H1 (cell line): Measurements from ENCODE around the gene FHIP1B. TPM values are rescaled to one million over a fixed set of nuclear protein-coding genes. Genes with fewer than 3 reads are reported as not detected.

Experiments used
- CTCF ChIA-PET: fragments of 300-600 bp; sonication (Branson Sonifier 250); formaldehyde crosslinking; loops from one replicate; lab custom pipeline; 2021; ENCODE audit not compliant: partially characterized antibody; lab: Charles Lee
- POLR2A ChIA-PET: fragments of 300-600 bp; sonication (Branson Sonifier 250); formaldehyde crosslinking; loops from one replicate; lab custom pipeline; 2021; ENCODE audit warnings: inconsistent platforms; ENCODE audit not compliant: partially characterized antibody; lab: Charles Lee
- DNase-seq, 2 experiments: peaks; one replicate each; pipeline versions ENCODE4 v3.0.0 to v3.0.0-alpha.2; 2010 to 2022; ENCODE audit warnings: low spot score in 2 of 2, low read depth in 1 of 2, mixed read lengths in 1 of 2
- FAIRE-seq: peaks from 2 replicates; lab custom pipeline; 2011; peaks lifted over from hg19 to GRCh38; lab: Jason Lieb, UNC
- H2AFZ ChIP-seq: 2 replicates; pipeline ENCODE4 v1.8.1; 2012; ENCODE audit warnings: low read length, inconsistent platforms
- H2AK5ac ChIP-seq: 2 replicates; pipeline ENCODE4 v1.6.1; 2013; ENCODE audit warnings: low read depth, low read length
- H2BK120ac ChIP-seq: replicated peaks from 2 replicates; pipeline ENCODE3; 2013; ENCODE audit warnings: low read depth, low read length, inconsistent platforms
- H2BK12ac ChIP-seq: 2 replicates; pipeline ENCODE4 v1.6.1; 2013; ENCODE audit warnings: low read depth, low read length
- H2BK15ac ChIP-seq: 2 replicates; pipeline ENCODE4 v1.6.1; 2013; ENCODE audit warnings: low read length
- H2BK20ac ChIP-seq: 2 replicates; pipeline ENCODE4 v1.6.1; 2013; ENCODE audit warnings: low read length
- H2BK5ac ChIP-seq: 2 replicates; pipeline ENCODE4 v1.6.1; 2013; ENCODE audit warnings: low read depth, low read length
- H3K14ac ChIP-seq: 2 replicates; pipeline ENCODE4 v1.6.1; 2013; ENCODE audit warnings: inconsistent platforms; ENCODE audit not compliant: insufficient read length
- H3K18ac ChIP-seq: 2 replicates; pipeline ENCODE4 v1.6.1; 2013; ENCODE audit warnings: low read length; ENCODE audit errors: extremely low read depth
- H3K23ac ChIP-seq: 2 replicates; pipeline ENCODE4 v1.6.1; 2013; ENCODE audit warnings: inconsistent platforms; ENCODE audit not compliant: insufficient read length
- H3K23me2 ChIP-seq: 2 replicates; pipeline ENCODE4 v1.6.1; 2013; ENCODE audit warnings: low read depth, low read length
- H3K27ac ChIP-seq: 2 replicates; pipeline ENCODE4 v1.6.1; 2011; ENCODE audit warnings: low read depth, low read length, inconsistent platforms
- H3K27me3 ChIP-seq, 4 experiments: replicated peaks in 1 of 4; 1 replicate in 1 of 4; 2 replicates in 3 of 4; pipeline versions ENCODE4 v1.6.1 to v1.8.1; 2011 to 2013; ENCODE audit warnings: low read length in 3 of 4, mild to moderate bottlenecking in 3 of 4, inconsistent platforms in 2 of 4, mixed read lengths in 2 of 4, moderate library complexity in 1 of 4; ENCODE audit not compliant: control insufficient read depth in 3 of 4, insufficient read depth in 3 of 4; ENCODE audit errors: extremely low read depth in 1 of 4
- H3K36me3 ChIP-seq, 4 experiments: 2 replicates each; pipeline versions ENCODE4 v1.6.1 to v1.8.1; 2011 to 2013; ENCODE audit warnings: mild to moderate bottlenecking in 4 of 4, low read length in 3 of 4, moderate library complexity in 2 of 4, control low read depth in 1 of 4, inconsistent platforms in 1 of 4; ENCODE audit not compliant: insufficient read depth in 4 of 4, control insufficient read depth in 2 of 4
- H3K4ac ChIP-seq: replicated peaks from 2 replicates; pipeline ENCODE3; 2013; ENCODE audit warnings: low read length, low read depth, mixed read lengths, inconsistent platforms; ENCODE audit not compliant: insufficient read length
- H3K4me1 ChIP-seq, 4 experiments: replicated peaks in 1 of 4; 1 replicate in 1 of 4; 2 replicates in 3 of 4; pipeline versions ENCODE4 v1.6.1 to v1.8.1; 2011 to 2013; ENCODE audit warnings: low read length in 3 of 4, inconsistent platforms in 2 of 4, mixed read lengths in 1 of 4; ENCODE audit not compliant: insufficient read depth in 4 of 4, control insufficient read depth in 3 of 4
- H3K4me2 ChIP-seq, 2 experiments: 2 replicates each; pipeline versions ENCODE4 v1.6.1 to v1.8.1; 2011 to 2013; ENCODE audit warnings: low read depth in 2 of 2, low read length in 2 of 2, control low read depth in 1 of 2, inconsistent platforms in 1 of 2, mild to moderate bottlenecking in 1 of 2; ENCODE audit not compliant: insufficient read depth in 1 of 2
- H3K4me3 ChIP-seq, 4 experiments: fragments of 200-600, 300-600 bp in 1 of 4; sonication (generic), shearing (Covaris generic), sonication (Bioruptor Twin) in 1 of 4; 2 replicates each; pipeline versions ENCODE4 v1.5.1 to v1.8.1; 2011 to 2016; ENCODE audit warnings: low read length in 4 of 4, low read depth in 3 of 4, control low read depth in 2 of 4, inconsistent platforms in 2 of 4, mild to moderate bottlenecking in 2 of 4, mixed read lengths in 1 of 4, moderate library complexity in 1 of 4; ENCODE audit not compliant: insufficient read depth in 2 of 4; ENCODE audit errors: extremely low read depth in 1 of 4
- H3K56ac ChIP-seq: replicated peaks from 2 replicates; pipeline ENCODE3; 2013; ENCODE audit warnings: low read depth, mild to moderate bottlenecking, mixed read lengths, low read length, inconsistent platforms; ENCODE audit not compliant: insufficient read length
- H3K79me1 ChIP-seq: 2 replicates; pipeline ENCODE4 v1.6.1; 2013; ENCODE audit warnings: low read depth, low read length, control low read depth
- H3K79me2 ChIP-seq, 2 experiments: 2 replicates each; pipeline versions ENCODE4 v1.6.1 to v1.8.1; 2012 to 2013; ENCODE audit warnings: low read length in 2 of 2, mild to moderate bottlenecking in 2 of 2, inconsistent platforms in 1 of 2; ENCODE audit not compliant: insufficient read depth in 2 of 2, control insufficient read depth in 1 of 2
- H3K9ac ChIP-seq, 4 experiments: replicated peaks in 1 of 4; 1 replicate in 1 of 4; 2 replicates in 3 of 4; pipeline versions ENCODE4 v1.6.1 to v1.8.1; 2011 to 2013; ENCODE audit warnings: low read depth in 3 of 4, low read length in 3 of 4, control low read depth in 2 of 4, mild to moderate bottlenecking in 2 of 4, moderate library complexity in 2 of 4, inconsistent platforms in 1 of 4; ENCODE audit errors: extremely low read depth in 1 of 4
- H3K9me3 ChIP-seq, 2 experiments: 2 replicates each; pipeline versions ENCODE4 v1.6.1 to v1.8.1; 2012 to 2013; ENCODE audit warnings: mild to moderate bottlenecking in 2 of 2, moderate library complexity in 2 of 2, control low read depth in 1 of 2, inconsistent platforms in 1 of 2, low read depth in 1 of 2, low read length in 1 of 2, mixed read lengths in 1 of 2; ENCODE audit not compliant: insufficient read depth in 2 of 2
- H4K20me1 ChIP-seq, 2 experiments: replicated peaks in 1 of 2; 2 replicates each; pipeline versions ENCODE3 to v1.8.1; 2011 to 2013; ENCODE audit warnings: inconsistent platforms in 2 of 2, low read length in 2 of 2, mild to moderate bottlenecking in 1 of 2; ENCODE audit not compliant: insufficient read depth in 2 of 2, control insufficient read depth in 1 of 2
- H4K5ac ChIP-seq: 2 replicates; pipeline ENCODE4 v1.6.1; 2013; ENCODE audit warnings: low read length, low read depth, mixed read lengths, inconsistent platforms; ENCODE audit not compliant: insufficient read length
- H4K8ac ChIP-seq: 2 replicates; pipeline ENCODE4 v1.8.0; 2013; ENCODE audit warnings: mild to moderate bottlenecking, moderate library complexity, low read length, inconsistent platforms; ENCODE audit not compliant: insufficient read depth; ENCODE audit errors: extremely low read depth
- H4K91ac ChIP-seq: replicated peaks from 2 replicates; pipeline ENCODE3; 2013; ENCODE audit warnings: low read length, mixed read lengths, inconsistent platforms; ENCODE audit not compliant: insufficient read length
- BCL11A ChIP-seq, 2 experiments: IDR thresholded peaks; one replicate each; pipeline ENCODE4 v1.6.1; 2011; ENCODE audit warnings: low read depth in 2 of 2, low read length in 2 of 2, mild to moderate bottlenecking in 2 of 2
- CHD1 ChIP-seq: IDR thresholded peaks from 2 replicates; pipeline ENCODE4 v1.6.1; 2012; ENCODE audit warnings: low read depth, low read length, improper control_type of control experiment
- CTBP2 ChIP-seq: IDR thresholded peaks from 2 replicates; pipeline ENCODE4 v1.7.0; 2011; ENCODE audit warnings: borderline replicate concordance, mild to moderate bottlenecking, moderate library complexity, mixed read lengths, low read length; ENCODE audit not compliant: insufficient read depth, insufficient read length
- FOSL1 ChIP-seq: IDR thresholded peaks from 2 replicates; pipeline ENCODE4 v1.6.1; 2011; ENCODE audit warnings: mild to moderate bottlenecking, low read depth, low read length, moderate library complexity; ENCODE audit not compliant: insufficient read depth
- NRF1 ChIP-seq: IDR thresholded peaks from 2 replicates; pipeline ENCODE4 v1.6.1; 2011; ENCODE audit warnings: mild to moderate bottlenecking, low read depth, low read length, improper control_type of control experiment
- SUZ12 ChIP-seq: fragments of 200-600 bp; sonication (generic); IDR thresholded peaks from 2 replicates; pipeline ENCODE4 v1.6.1; 2012; ENCODE audit warnings: mild to moderate bottlenecking, inconsistent platforms, low read length, moderate library complexity, mixed read lengths
- WGBS, 2 experiments: shearing (Covaris generic) in 1 of 2; methylation state at CpG; one replicate each; pipeline versions ENCODE4 v1.1.6 to v1.1.7; 2013 to 2015; ENCODE audit warnings: low lambda C conversion rate in 2 of 2, mixed read lengths in 2 of 2, inconsistent platforms in 1 of 2, low coverage in 1 of 2, missing lambda C conversion rate in 1 of 2; ENCODE audit not compliant: insufficient replicate concordance in 2 of 2, insufficient coverage in 1 of 2, insufficient read length in 1 of 2; ENCODE audit errors: extremely low coverage in 1 of 2, missing lambda C conversion rate in 1 of 2; 5-methylcytosine and 5-hydroxymethylcytosine counted together
- polyA plus RNA-seq, 7 experiments: library from polyadenylated mRNA; depleted of rRNA in 3 of 7; stranded (reverse) in 5 of 7; unstranded in 2 of 7; fragments of >200 nt in 5 of 7; fragments of 200-250 nt in 2 of 7; gene quantifications; 1 replicate in 5 of 7; 2 replicates in 1 of 7; 4 replicates in 1 of 7; pipeline versions ENCODE4 v1.2.1 to v1.2.3, GENCODE V29; 2011 to 2013; ENCODE audit warnings: missing spikeins in 2 of 7, mixed read lengths in 2 of 7
- total RNA-seq: library from RNA; stranded (reverse); fragmentation: NEBNext Ultra II Directional; extraction: Animal tissue kit (Norgen Biotek cat#: 25700); gene quantifications from 2 replicates; pipeline ENCODE4 v1.2.1, GENCODE V29; 2021
- TF ChIP-seq, protein P1 (sequence below): IDR thresholded peaks from 2 replicates; pipeline ENCODE4 v1.6.1; 2011; ENCODE audit warnings: low read depth, mild to moderate bottlenecking, low read length; ENCODE audit not compliant: insufficient read depth

Gene FHIP1B
- total and polyA plus RNA-seq, 2 of the 8 experiments (the other 6 are each of a cell fraction or from before 2014, with no cell fraction given) = 16.8 to 41.9 TPM

DNA sequence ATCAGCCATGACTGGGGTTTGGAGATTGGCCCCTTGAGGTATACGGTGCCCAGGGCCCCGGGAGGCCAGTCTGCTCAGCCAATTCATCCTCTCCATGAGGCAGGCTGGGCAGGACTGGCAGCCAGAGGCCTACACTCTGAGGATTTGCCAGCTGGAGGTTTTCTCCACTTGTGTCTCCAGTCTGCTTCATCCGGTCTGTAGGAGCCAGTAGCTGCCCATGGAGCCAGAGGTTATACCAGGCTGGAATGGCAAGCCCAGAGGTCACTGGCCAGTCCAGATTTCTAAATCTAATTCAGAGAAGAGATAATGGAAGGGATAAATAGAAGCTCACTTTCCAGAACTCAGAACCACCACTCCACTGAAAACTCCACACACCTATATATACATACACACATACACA, 10.0 kb downstream of the FHIP1B start:
- FAIRE-seq = no peak
- TF ChIP-seq BCL11A (IDR thresholded peaks at IDR 0.05; ENCODE audit: low read depth in 2 of 2, low read length in 2 of 2) (no peak), SUZ12 (no peak), CHD1 (no peak), NRF1 (no peak), FOSL1 (no peak), CTBP2 (no peak)
- TF ChIP-seq, protein P1, sequence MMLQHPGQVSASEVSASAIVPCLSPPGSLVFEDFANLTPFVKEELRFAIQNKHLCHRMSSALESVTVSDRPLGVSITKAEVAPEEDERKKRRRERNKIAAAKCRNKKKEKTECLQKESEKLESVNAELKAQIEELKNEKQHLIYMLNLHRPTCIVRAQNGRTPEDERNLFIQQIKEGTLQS = no peak
- no peak for DNase-seq
- no peak overlapping the region for H2BK5ac ChIP-seq
- no peak overlapping the region for H2BK20ac ChIP-seq
- no peak overlapping the region for H3K56ac ChIP-seq
- H3K9ac ChIP-seq = no peak overlapping the region
- H3K14ac ChIP-seq = no peak overlapping the region
- no peak overlapping the region for H2BK15ac ChIP-seq
- no peak overlapping the region for H2BK120ac ChIP-seq
- no peak overlapping the region for H4K91ac ChIP-seq
- no peak overlapping the region for H2BK12ac ChIP-seq
- 91% methylated on average over 3 of the region's 3 CpGs; no CpG with 5 or more reads in 1 of the 2 experiments for WGBS, 2 experiments
- peaks cover 0 to 6% of the 10 kb centered on the region in 2 experiments for H4K20me1 ChIP-seq
- no peak overlapping the region for H2AK5ac ChIP-seq
- H3K18ac ChIP-seq = no peak overlapping the region
- no peak overlapping the region for H4K5ac ChIP-seq
- 0 out of 2 replicates have a peak, but pooled peaks cover 3% of the 10 kb centered on the region for H3K79me1 ChIP-seq
- H3K9me3 ChIP-seq = no peaks in the 10 kb centered on the region
- no peak overlapping the region for H3K23ac ChIP-seq
- no peaks in the 10 kb centered on the region for H3K4me1 ChIP-seq
- no peak overlapping the region for H3K4me3 ChIP-seq
- H3K36me3 ChIP-seq = peaks cover 2 to 22% (median 9%) of the 10 kb centered on the region in 4 experiments; a peak in 6 of 8 replicates
- ChIA-PET CTCF (interaction anchor here (0.6 to 2.8 kb wide), 10 partner anchors 24 to 129 kb away, joined by 3 to 9 read pairs (median 3); partner anchors contain the start of gene CCKBR), POLR2A (no interaction called here)
- peaks cover 0 to 31% of the 10 kb centered on the region in 2 experiments; a peak in 2 of 4 replicates for H3K79me2 ChIP-seq
- H2AFZ ChIP-seq = no peak overlapping the region
- H3K23me2 ChIP-seq = no peaks in the 10 kb centered on the region
- H3K27me3 ChIP-seq = no peaks in the 10 kb centered on the region
- no peak overlapping the region for H3K4ac ChIP-seq
- H4K8ac ChIP-seq = no peak overlapping the region
- no peak overlapping the region for H3K27ac ChIP-seq
- H3K4me2 ChIP-seq = no peak overlapping the region
